Measurements from ENCODE around the gene PURB. TPM values are rescaled to one million over a fixed set of nuclear protein-coding genes. Genes with fewer than 3 reads are reported as not detected.

PURB gene
- total and polyA plus RNA-seq, 10 of the 15 experiments (the other 5 are each of a cell fraction or from before 2014, with no cell fraction given): 0.77 to 18.6 (median 8.9) TPM

- ChIA-PET SMC1A (ENCODE audit: uncharacterized antibody, unreplicated experiment) (no interaction called here), POLR2A (interaction anchor here (0.6 kb wide), 1 partner anchor 11 kb away, joined by 4 read pairs; no protein-coding TSS in a partner anchor), CTCF (no interaction called here), RAD21 (ENCODE audit: unreplicated experiment) (no interaction called here)
- no peak overlapping the region for H3K4me3 ChIP-seq
- DNase-seq (ENCODE audit: low read depth, low spot score) (no peak), ATAC-seq (no peak), FAIRE-seq (no peak)
- no peaks in the 10 kb centered on the region for H3K27me3 ChIP-seq (replicated peaks in 1 of 2; ENCODE audit: control insufficient read depth in 2 of 2, insufficient read depth in 2 of 2, low read length in 1 of 2)
- intact Hi-C loops (cut with micrococcal nuclease; ENCODE audit: unreplicated experiment) (no loop called here), in situ Hi-C loops (cut with MboI) (no loop called here)
- H2AFZ ChIP-seq (ENCODE audit: control insufficient read depth, low read depth, low read length): no peak overlapping the region
- no peak overlapping the region for H3K4me2 ChIP-seq (ENCODE audit: control insufficient read depth, insufficient read depth)
- 18% methylated on average over 1 of the region's 1 CpG for WGBS (ENCODE audit: insufficient coverage, insufficient replicate concordance, low lambda C conversion rate, missing lambda C conversion rate)
- no peaks in the 10 kb centered on the region for H3K79me2 ChIP-seq (ENCODE audit: control insufficient read depth, insufficient read depth, low read length)
- no peaks in the 10 kb centered on the region for H3K36me3 ChIP-seq (ENCODE audit: control insufficient read depth in 2 of 2, insufficient read depth in 2 of 2, low read length in 1 of 2)
- no peak overlapping the region for H3K27ac ChIP-seq (ENCODE audit: control insufficient read depth, insufficient read depth)
- H3K9me3 ChIP-seq (replicated peaks; ENCODE audit: control insufficient read depth, insufficient read depth, low read length): no peaks in the 10 kb centered on the region
- no peaks in the 10 kb centered on the region for H4K20me1 ChIP-seq (ENCODE audit: control insufficient read depth, insufficient read depth)
- no peaks in the 10 kb centered on the region for H3K4me1 ChIP-seq (ENCODE audit: control insufficient read depth, insufficient read depth, low read length)
- TF ChIP-seq SUZ12 (IDR thresholded peaks at IDR 0.05; ENCODE audit: unreplicated experiment) (no peak), EED (IDR thresholded peaks at IDR 0.05; ENCODE audit: low read depth) (no peak), BMI1 (IDR thresholded peaks at IDR 0.05; ENCODE audit: borderline replicate concordance) (no peak), ZNF384 (IDR thresholded peaks at IDR 0.05; ENCODE audit: borderline replicate concordance, low read depth, low read length) (no peak), MAX (IDR thresholded peaks at IDR 0.05; ENCODE audit: low read depth, low read length) (no peak), RFX5 (IDR thresholded peaks at IDR 0.05; ENCODE audit: low read depth, low read length) (no peak), HCFC1 (IDR thresholded peaks at IDR 0.05; ENCODE audit: low read length) (no peak), ZBED1 (IDR thresholded peaks at IDR 0.05; ENCODE audit: borderline replicate concordance) (no peak), IKZF1 (conservative IDR thresholded peaks at IDR 0.05) (no peak), ZNF274 (IDR thresholded peaks at IDR 0.05; ENCODE audit: insufficient read depth, insufficient read length) (no peak), EGR1 (IDR thresholded peaks at IDR 0.05; ENCODE audit: borderline replicate concordance in 1 of 2, low read depth in 2 of 2, low read length in 2 of 2) (no peak), RELB (IDR thresholded peaks at IDR 0.05; ENCODE audit: low read depth) (no peak), E4F1 (IDR thresholded peaks at IDR 0.05; ENCODE audit: borderline replicate concordance, partially characterized antibody) (no peak), RAD21 (IDR thresholded peaks at IDR 0.05; ENCODE audit: insufficient read depth, low read depth, low read length) (no peak), HSF1 (IDR thresholded peaks at IDR 0.05; ENCODE audit: low read depth, low read length) (no peak)
- no TSS peak for BruUV-seq (replicated peaks)
- no peak overlapping the region for H3K9ac ChIP-seq (ENCODE audit: control insufficient read depth, insufficient read depth, low read length)
Observed at GRCh38 chr7:44935016-44935415, 49.7 kb upstream of the PURB start.
